HepG2 (cell line): ENCODE data around the gene SLBP. TPM values are rescaled to one million over a fixed set of nuclear protein-coding genes. Genes with fewer than 3 reads are reported as not detected.

ENCODE experiments used
- ATAC-seq: fragments of 200-7000 bp; cut with Tn5 transposase; 3 replicates; pipeline ENCODE4 v1.9.1; 2020; ENCODE audit warnings: mild to moderate bottlenecking, moderate library complexity
- BruUV-seq: library from RNA; stranded (reverse); fragments of 400-500 nt; replicated peaks from 2 replicates; lab custom pipeline; 2021; lab: Mats Ljungman, UMichigan
- CTCF ChIA-PET: fragments of 300-600 bp; formaldehyde crosslinking; extraction: SDS; loops from one replicate; lab custom pipeline; 2021; ENCODE audit warnings: low total read pairs, inconsistent platforms, low intra/inter-chr PET ratio; lab: Yijun Ruan, JAX
- POLR2A ChIA-PET: fragments of 350-600 bp; sonication (Branson Sonifier 250); formaldehyde crosslinking; loops from one replicate; lab custom pipeline; 2020; ENCODE audit warnings: antibody characterized with exemption, inconsistent platforms; lab: Yijun Ruan, JAX
- DNase-seq: peaks from one replicate; pipeline ENCODE4 v3.0.0-alpha.2; 2015; ENCODE audit warnings: low spot score
- FAIRE-seq: peaks from 3 replicates; lab custom pipeline; 2011; peaks lifted over from hg19 to GRCh38; lab: Jason Lieb, UNC
- H2AFZ ChIP-seq: one replicate; pipeline ENCODE4 v1.6.1; 2011; ENCODE audit warnings: low read length, inconsistent platforms
- H3K27ac ChIP-seq: fragments of 300-600 bp; 3 replicates; pipeline ENCODE4 v1.8.0; 2011; ENCODE audit warnings: mixed run types, mild to moderate bottlenecking, mixed read lengths, low read length, inconsistent platforms; ENCODE audit not compliant: insufficient read depth; ENCODE audit errors: extremely low read length
- H3K27me3 ChIP-seq, 2 experiments: fragments of 200-600 bp in 1 of 2; 2 replicates in 1 of 2; 3 replicates in 1 of 2; pipeline versions ENCODE4 v1.6.0 to v1.8.0; 2011; ENCODE audit warnings: low read length in 2 of 2, mild to moderate bottlenecking in 2 of 2, moderate library complexity in 2 of 2, inconsistent platforms in 1 of 2; ENCODE audit not compliant: insufficient read depth in 2 of 2, control insufficient read depth in 1 of 2
- H3K36me3 ChIP-seq, 2 experiments: fragments of 200-600 bp in 1 of 2; replicated peaks in 1 of 2; 2 replicates in 1 of 2; 3 replicates in 1 of 2; pipeline versions ENCODE4 v1.5.1 to v1.8.0; 2011; ENCODE audit warnings: low read length in 2 of 2, inconsistent platforms in 1 of 2; ENCODE audit not compliant: insufficient read depth in 2 of 2, control insufficient read depth in 1 of 2
- H3K4me1 ChIP-seq: 2 replicates; pipeline ENCODE4 v1.5.1; 2012; ENCODE audit warnings: low read length, inconsistent platforms; ENCODE audit not compliant: insufficient read depth
- H3K4me2 ChIP-seq: 2 replicates; pipeline ENCODE4 v1.6.0; 2011; ENCODE audit warnings: low read depth, low read length, inconsistent platforms
- H3K4me3 ChIP-seq, 3 experiments: fragments of 200-600 bp in 1 of 3; sonication (generic), shearing (Covaris generic) in 1 of 3; replicated peaks in 1 of 3; 2 replicates each; pipeline ENCODE4 v1.5.1; 2011 to 2016; ENCODE audit warnings: low read length in 3 of 3, inconsistent platforms in 2 of 3, low read depth in 2 of 3, mild to moderate bottlenecking in 2 of 3, control low read depth in 1 of 3, mixed read lengths in 1 of 3; ENCODE audit not compliant: insufficient read depth in 1 of 3
- H3K79me2 ChIP-seq: one replicate; pipeline ENCODE4 v1.6.1; 2011; ENCODE audit warnings: low read length, inconsistent platforms; ENCODE audit not compliant: insufficient read depth
- H3K9ac ChIP-seq: 2 replicates; pipeline ENCODE4 v1.6.0; 2011; ENCODE audit warnings: mild to moderate bottlenecking, low read depth, low read length, inconsistent platforms; ENCODE audit not compliant: insufficient read depth
- H3K9me3 ChIP-seq: 2 replicates; pipeline ENCODE4 v1.5.1; 2012; ENCODE audit warnings: mild to moderate bottlenecking, low read length
- H4K20me1 ChIP-seq: 2 replicates; pipeline ENCODE4 v1.6.0; 2011; ENCODE audit warnings: inconsistent platforms, mild to moderate bottlenecking, low read length, moderate library complexity; ENCODE audit not compliant: insufficient read depth
- AKAP8 ChIP-seq: sonication (generic); formaldehyde crosslinking; IDR thresholded peaks from 2 replicates; pipeline ENCODE4 v1.5.1; 2020; ENCODE audit warnings: mild to moderate bottlenecking, missing genetic modification reagents
- BRF2 ChIP-seq: sonication (generic); formaldehyde crosslinking; IDR thresholded peaks from 2 replicates; pipeline ENCODE4 v1.8.1; 2022; ENCODE audit warnings: mild to moderate bottlenecking, missing genetic modification reagents
- EP300 ChIP-seq, 3 experiments: sonication (generic) in 1 of 3; formaldehyde crosslinking in 1 of 3; IDR thresholded peaks; 2 replicates each; pipeline versions ENCODE4 v1.5.1 to v1.6.1; 2011 to 2020; ENCODE audit warnings: low read depth in 2 of 3, low read length in 2 of 3, borderline replicate concordance in 1 of 3, improper control_type of control experiment in 1 of 3, mild to moderate bottlenecking in 1 of 3, missing genetic modification reagents in 1 of 3, moderate library complexity in 1 of 3
- IKZF4 ChIP-seq: sonication (generic); formaldehyde crosslinking; IDR thresholded peaks from 2 replicates; pipeline ENCODE4 v1.5.1; 2020; ENCODE audit warnings: borderline replicate concordance, mild to moderate bottlenecking, low read depth, missing genetic modification reagents; ENCODE audit errors: not compliant biosample characterization
- NCOR1 ChIP-seq: fragments of 200-600 bp; sonication (generic); IDR thresholded peaks from 2 replicates; pipeline ENCODE4 v1.7.0; 2017; ENCODE audit warnings: antibody characterized with exemption, low read length, borderline replicate concordance
- SRSF9 ChIP-seq: fragments of 200-400 bp; formaldehyde crosslinking; IDR thresholded peaks from 2 replicates; pipeline ENCODE4 v1.6.1; 2018; ENCODE audit warnings: borderline replicate concordance, mild to moderate bottlenecking, low read depth, low read length; ENCODE audit not compliant: insufficient read depth, poor library complexity, severe bottlenecking
- ZNF280B ChIP-seq: sonication (generic); formaldehyde crosslinking; IDR thresholded peaks from 2 replicates; pipeline ENCODE4 v1.5.0; 2020; ENCODE audit warnings: missing genetic modification reagents, mild to moderate bottlenecking, borderline replicate concordance
- WGBS: methylation state at CpG from one replicate; pipeline ENCODE4 v1.1.6; 2017; ENCODE audit warnings: low lambda C conversion rate; 5-methylcytosine and 5-hydroxymethylcytosine counted together
- in situ Hi-C: cut with HindIII; loops from 2 replicates; pipeline ENCODE4 v1.10.0; 2017; ENCODE audit warnings: low pct_unique_long_range_greater_than_20kb; ENCODE audit not compliant: extremely low pct_ligation_motif_present
- intact Hi-C: fragments of 100-400 bp; cut with micrococcal nuclease; formaldehyde crosslinking; loops from one replicate; pipeline ENCODE4 v1.10.0; 2022; ENCODE audit not compliant: unreplicated experiment
- polyA plus RNA-seq, 8 experiments: library from polyadenylated mRNA; depleted of rRNA in 3 of 8; stranded (reverse) in 7 of 8; unstranded in 1 of 8; fragments of >200 nt; fragmentation: Illumina TruSeq in 4 of 8; extraction: Trizol in 4 of 8; gene quantifications; 2 replicates each; pipeline versions ENCODE4 v1.2.1 to v1.2.3, GENCODE V29; 2011 to 2016; ENCODE audit warnings: low read depth in 4 of 8, missing spikeins in 1 of 8, mixed read lengths in 1 of 8; ENCODE audit not compliant: insufficient read depth in 1 of 8
- total RNA-seq, 5 experiments: library from RNA; depleted of rRNA; stranded (reverse); fragments of >200 nt; fragmentation: Illumina TruSeq; extraction: Trizol; gene quantifications; 2 replicates each; pipeline ENCODE4 v1.2.3, GENCODE V29; 2016; ENCODE audit warnings: low read depth in 1 of 5
- TF ChIP-seq, protein P1 (sequence below): IDR thresholded peaks from 2 replicates; pipeline ENCODE4 v1.6.1; 2016; ENCODE audit warnings: low read depth, missing genetic modification reagents, missing compliant biosample characterization
- TF ChIP-seq, protein P2 (sequence below): IDR thresholded peaks from 2 replicates; pipeline ENCODE4 v1.6.1; 2016; ENCODE audit warnings: missing compliant biosample characterization, missing genetic modification reagents, borderline replicate concordance

Gene SLBP
- total and polyA plus RNA-seq, 2 of the 13 experiments (the other 11 are each of a cell fraction or from before 2014, with no cell fraction given): 43.9 to 104 TPM

DNA sequence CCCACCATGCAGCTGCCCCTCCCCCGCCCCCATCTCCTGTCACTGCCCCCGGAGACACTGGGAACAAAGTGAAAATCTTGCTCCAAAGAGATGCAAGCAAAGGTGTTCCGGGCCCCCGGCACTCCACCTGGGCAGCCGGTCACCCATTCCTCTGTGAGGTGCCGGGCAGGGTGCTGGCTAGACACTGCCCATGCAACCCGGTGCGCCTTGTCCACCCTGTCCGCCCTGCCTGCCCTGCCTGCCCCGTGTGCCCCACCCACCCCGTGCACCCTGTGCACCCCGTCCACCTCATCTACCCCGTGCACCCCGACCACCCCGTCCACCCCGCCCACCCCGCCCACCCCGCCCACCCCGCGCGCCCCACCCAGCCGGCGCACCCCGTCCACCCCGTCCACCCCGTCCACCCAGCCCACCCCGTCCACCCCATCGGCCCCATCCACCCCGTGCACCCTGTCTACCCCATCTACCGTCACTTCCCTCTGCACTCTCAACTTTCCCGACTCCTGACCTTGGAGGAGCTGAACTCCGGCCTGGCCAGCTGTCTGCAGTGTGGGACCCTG lies 49.1 kb upstream of the SLBP start:
- intact Hi-C loops: no loop called here
- TF ChIP-seq, protein P1, sequence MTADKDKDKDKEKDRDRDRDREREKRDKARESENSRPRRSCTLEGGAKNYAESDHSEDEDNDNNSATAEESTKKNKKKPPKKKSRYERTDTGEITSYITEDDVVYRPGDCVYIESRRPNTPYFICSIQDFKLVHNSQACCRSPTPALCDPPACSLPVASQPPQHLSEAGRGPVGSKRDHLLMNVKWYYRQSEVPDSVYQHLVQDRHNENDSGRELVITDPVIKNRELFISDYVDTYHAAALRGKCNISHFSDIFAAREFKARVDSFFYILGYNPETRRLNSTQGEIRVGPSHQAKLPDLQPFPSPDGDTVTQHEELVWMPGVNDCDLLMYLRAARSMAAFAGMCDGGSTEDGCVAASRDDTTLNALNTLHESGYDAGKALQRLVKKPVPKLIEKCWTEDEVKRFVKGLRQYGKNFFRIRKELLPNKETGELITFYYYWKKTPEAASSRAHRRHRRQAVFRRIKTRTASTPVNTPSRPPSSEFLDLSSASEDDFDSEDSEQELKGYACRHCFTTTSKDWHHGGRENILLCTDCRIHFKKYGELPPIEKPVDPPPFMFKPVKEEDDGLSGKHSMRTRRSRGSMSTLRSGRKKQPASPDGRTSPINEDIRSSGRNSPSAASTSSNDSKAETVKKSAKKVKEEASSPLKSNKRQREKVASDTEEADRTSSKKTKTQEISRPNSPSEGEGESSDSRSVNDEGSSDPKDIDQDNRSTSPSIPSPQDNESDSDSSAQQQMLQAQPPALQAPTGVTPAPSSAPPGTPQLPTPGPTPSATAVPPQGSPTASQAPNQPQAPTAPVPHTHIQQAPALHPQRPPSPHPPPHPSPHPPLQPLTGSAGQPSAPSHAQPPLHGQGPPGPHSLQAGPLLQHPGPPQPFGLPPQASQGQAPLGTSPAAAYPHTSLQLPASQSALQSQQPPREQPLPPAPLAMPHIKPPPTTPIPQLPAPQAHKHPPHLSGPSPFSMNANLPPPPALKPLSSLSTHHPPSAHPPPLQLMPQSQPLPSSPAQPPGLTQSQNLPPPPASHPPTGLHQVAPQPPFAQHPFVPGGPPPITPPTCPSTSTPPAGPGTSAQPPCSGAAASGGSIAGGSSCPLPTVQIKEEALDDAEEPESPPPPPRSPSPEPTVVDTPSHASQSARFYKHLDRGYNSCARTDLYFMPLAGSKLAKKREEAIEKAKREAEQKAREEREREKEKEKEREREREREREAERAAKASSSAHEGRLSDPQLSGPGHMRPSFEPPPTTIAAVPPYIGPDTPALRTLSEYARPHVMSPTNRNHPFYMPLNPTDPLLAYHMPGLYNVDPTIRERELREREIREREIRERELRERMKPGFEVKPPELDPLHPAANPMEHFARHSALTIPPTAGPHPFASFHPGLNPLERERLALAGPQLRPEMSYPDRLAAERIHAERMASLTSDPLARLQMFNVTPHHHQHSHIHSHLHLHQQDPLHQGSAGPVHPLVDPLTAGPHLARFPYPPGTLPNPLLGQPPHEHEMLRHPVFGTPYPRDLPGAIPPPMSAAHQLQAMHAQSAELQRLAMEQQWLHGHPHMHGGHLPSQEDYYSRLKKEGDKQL (CRISPR knock-in tag): no peak
- TF ChIP-seq EP300 (IDR thresholded peaks at IDR 0.05; ENCODE audit: low read depth in 2 of 2, low read length in 2 of 2): no peak
- no peak for TF ChIP-seq EP300 (CRISPR knock-in tag; IDR thresholded peaks at IDR 0.05; ENCODE audit: borderline replicate concordance)
- no peak for TF ChIP-seq ZNF280B (CRISPR knock-in tag)
- TF ChIP-seq, protein P2, sequence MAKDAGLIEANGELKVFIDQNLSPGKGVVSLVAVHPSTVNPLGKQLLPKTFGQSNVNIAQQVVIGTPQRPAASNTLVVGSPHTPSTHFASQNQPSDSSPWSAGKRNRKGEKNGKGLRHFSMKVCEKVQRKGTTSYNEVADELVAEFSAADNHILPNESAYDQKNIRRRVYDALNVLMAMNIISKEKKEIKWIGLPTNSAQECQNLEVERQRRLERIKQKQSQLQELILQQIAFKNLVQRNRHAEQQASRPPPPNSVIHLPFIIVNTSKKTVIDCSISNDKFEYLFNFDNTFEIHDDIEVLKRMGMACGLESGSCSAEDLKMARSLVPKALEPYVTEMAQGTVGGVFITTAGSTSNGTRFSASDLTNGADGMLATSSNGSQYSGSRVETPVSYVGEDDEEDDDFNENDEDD (CRISPR knock-in tag): no peak
- no peak for TF ChIP-seq IKZF4 (CRISPR knock-in tag)
- TF ChIP-seq SRSF9: no peak
- no peak for TF ChIP-seq AKAP8 (CRISPR knock-in tag)
- TF ChIP-seq NCOR1: no peak
- TF ChIP-seq BRF2 (CRISPR knock-in tag): no peak
- Histone ChIP-seq H3K27me3 (no peaks in the 10 kb centered on the region), H3K9ac (no peak overlapping the region), H2AFZ (no peak overlapping the region), H3K79me2 (no peaks in the 10 kb centered on the region), H3K4me1 (peaks cover 91% of the 10 kb centered on the region), H3K4me2 (no peak overlapping the region), H3K4me3 (no peak overlapping the region), H3K27ac (no peak overlapping the region), H3K36me3 (no peaks in the 10 kb centered on the region), H3K9me3 (no peaks in the 10 kb centered on the region), H4K20me1 (no peaks in the 10 kb centered on the region)
- no TSS peak for BruUV-seq
- FAIRE-seq (no peak), ATAC-seq (no peak), DNase-seq (no peak)
- ChIA-PET POLR2A (interaction anchor here (34.3 kb wide), 1 partner anchor 28 kb away, joined by 1258 read pairs; the partner anchor contains the start of gene FGFR3), CTCF (no interaction called here)
- WGBS: 74% methylated on average over 31 of the region's 32 CpGs
- in situ Hi-C loops: no loop called here
